IMR-90 (cell line): ENCODE measurements around the gene STPG1. TPM values are rescaled to one million over a fixed set of nuclear protein-coding genes. Genes with fewer than 3 reads are reported as not detected.

ENCODE experiments used
- ATAC-seq: fragments of 200-7000 bp; cut with Tn5 transposase; 2 replicates; pipeline ENCODE4 v1.9.1; 2020; ENCODE audit warnings: low read depth, mild to moderate bottlenecking, moderate library complexity
- BruUV-seq: library from RNA; stranded (reverse); fragments of 400-500 nt; replicated peaks from 2 replicates; lab custom pipeline; 2021; lab: Mats Ljungman, UMichigan
- CTCF ChIA-PET: fragments of 300-600 bp; formaldehyde crosslinking; extraction: SDS; loops from one replicate; lab custom pipeline; 2021; ENCODE audit warnings: antibody characterized with exemption; lab: Yijun Ruan, JAX
- POLR2A ChIA-PET: fragments of 300-600 bp; sonication (Branson Sonifier 250); formaldehyde crosslinking; loops from one replicate; lab custom pipeline; 2022; ENCODE audit warnings: antibody characterized with exemption; ENCODE audit not compliant: unreplicated experiment; lab: Charles Lee
- DNase-seq: peaks from one replicate; pipeline ENCODE4 v3.0.0; 2013
- H2AFZ ChIP-seq: replicated peaks from 2 replicates; pipeline ENCODE3; 2013; ENCODE audit warnings: low read length, mild to moderate bottlenecking; ENCODE audit not compliant: poor library complexity
- H2AK5ac ChIP-seq: 2 replicates; pipeline ENCODE4 v1.6.1; 2013; ENCODE audit warnings: low read depth, low read length, inconsistent platforms
- H2AK9ac ChIP-seq: replicated peaks from 2 replicates; pipeline ENCODE3; 2013; ENCODE audit warnings: mild to moderate bottlenecking, low read depth, low read length, moderate library complexity; ENCODE audit not compliant: poor library complexity
- H2BK120ac ChIP-seq: 2 replicates; pipeline ENCODE4 v1.6.1; 2013; ENCODE audit warnings: low read depth, low read length, inconsistent platforms
- H2BK15ac ChIP-seq: 3 replicates; pipeline ENCODE4 v1.6.1; 2013; ENCODE audit warnings: low read depth, low read length, inconsistent platforms
- H2BK20ac ChIP-seq: 2 replicates; pipeline ENCODE4 v1.6.1; 2013; ENCODE audit warnings: low read depth, mild to moderate bottlenecking, inconsistent platforms, low read length, moderate library complexity
- H2BK5ac ChIP-seq: 2 replicates; pipeline ENCODE4 v1.6.1; 2013; ENCODE audit warnings: mild to moderate bottlenecking, low read depth, low read length, inconsistent platforms; ENCODE audit not compliant: poor library complexity, severe bottlenecking
- H3K14ac ChIP-seq: replicated peaks from 2 replicates; pipeline ENCODE4 v1.6.1; 2013; ENCODE audit warnings: low read depth, low read length, inconsistent platforms
- H3K18ac ChIP-seq: 2 replicates; pipeline ENCODE4 v1.6.1; 2013; ENCODE audit warnings: low read depth, low read length, control low read depth
- H3K23ac ChIP-seq: 2 replicates; pipeline ENCODE4 v1.6.1; 2013; ENCODE audit warnings: low read depth, low read length, inconsistent platforms
- H3K27ac ChIP-seq: 2 replicates; pipeline ENCODE4 v1.5.1; 2013; ENCODE audit warnings: mild to moderate bottlenecking, control low read depth, low read length; ENCODE audit not compliant: insufficient read depth
- H3K27me3 ChIP-seq: 2 replicates; pipeline ENCODE4 v1.6.1; 2013; ENCODE audit warnings: low read length; ENCODE audit not compliant: control insufficient read depth, insufficient read depth
- H3K36me3 ChIP-seq: 2 replicates; pipeline ENCODE4 v1.6.1; 2013; ENCODE audit warnings: low read length, mixed read lengths; ENCODE audit not compliant: control insufficient read depth, insufficient read depth
- H3K4ac ChIP-seq: 2 replicates; pipeline ENCODE4 v1.6.1; 2013; ENCODE audit warnings: low read depth, low read length, inconsistent platforms
- H3K4me1 ChIP-seq: 2 replicates; pipeline ENCODE4 v1.6.1; 2013; ENCODE audit warnings: low read length, mixed read lengths; ENCODE audit not compliant: control insufficient read depth, insufficient read depth
- H3K4me2 ChIP-seq: 2 replicates; pipeline ENCODE4 v1.6.1; 2013; ENCODE audit warnings: low read depth, mild to moderate bottlenecking, control low read depth, low read length, moderate library complexity
- H3K4me3 ChIP-seq: 2 replicates; pipeline ENCODE4 v1.5.1; 2013; ENCODE audit warnings: low read depth, mild to moderate bottlenecking, control low read depth, low read length, moderate library complexity; ENCODE audit not compliant: insufficient read depth
- H3K56ac ChIP-seq: 2 replicates; pipeline ENCODE4 v1.6.1; 2013; ENCODE audit warnings: low read length, inconsistent platforms; ENCODE audit not compliant: insufficient read depth; ENCODE audit errors: extremely low read depth
- H3K79me1 ChIP-seq, 2 experiments: 2 replicates each; pipeline ENCODE4 v1.6.1; 2013; ENCODE audit warnings: low read length in 2 of 2, inconsistent platforms in 1 of 2, low read depth in 1 of 2
- H3K9ac ChIP-seq: 2 replicates; pipeline ENCODE4 v1.6.1; 2013; ENCODE audit warnings: low read depth, low read length, control low read depth
- H3K9me1 ChIP-seq: 2 replicates; pipeline ENCODE4 v1.6.1; 2013; ENCODE audit warnings: low read length, inconsistent platforms; ENCODE audit not compliant: insufficient read depth
- H3K9me3 ChIP-seq: 2 replicates; pipeline ENCODE4 v1.6.1; 2013; ENCODE audit warnings: low read length; ENCODE audit not compliant: control insufficient read depth, insufficient read depth
- H4K20me1 ChIP-seq: 2 replicates; pipeline ENCODE4 v1.6.1; 2013; ENCODE audit warnings: low read length, inconsistent platforms; ENCODE audit not compliant: insufficient read depth
- H4K5ac ChIP-seq: 2 replicates; pipeline ENCODE4 v1.6.1; 2013; ENCODE audit warnings: mild to moderate bottlenecking, low read depth, low read length, control low read depth
- H4K8ac ChIP-seq, 2 experiments: 2 replicates each; pipeline ENCODE4 v1.6.1; 2013; ENCODE audit warnings: low read depth in 2 of 2, low read length in 2 of 2, control low read depth in 1 of 2, inconsistent platforms in 1 of 2
- H4K91ac ChIP-seq: 2 replicates; pipeline ENCODE4 v1.6.1; 2013; ENCODE audit warnings: low read depth, low read length, inconsistent platforms; ENCODE audit not compliant: insufficient read depth
- CEBPB ChIP-seq: IDR thresholded peaks from 2 replicates; pipeline ENCODE4 v1.6.1; 2012; ENCODE audit warnings: low read depth, low read length, improper control_type of control experiment
- CHD1 ChIP-seq: IDR thresholded peaks from 2 replicates; pipeline ENCODE4 v1.6.1; 2012; ENCODE audit warnings: low read depth, low read length, improper control_type of control experiment
- CTCF ChIP-seq: conservative IDR thresholded peaks from 2 replicates; pipeline ENCODE4 v1.5.1; 2012; ENCODE audit warnings: mild to moderate bottlenecking, low read depth, low read length, improper control_type of control experiment
- ELK1 ChIP-seq: fragments of 150-350 bp; IDR thresholded peaks from 2 replicates; pipeline ENCODE4 v1.6.1; 2016; ENCODE audit warnings: low read depth, mild to moderate bottlenecking, low read length, moderate library complexity, borderline replicate concordance
- FOS ChIP-seq: fragments of 150-350 bp; IDR thresholded peaks from 2 replicates; pipeline ENCODE4 v1.6.1; 2016; ENCODE audit warnings: low read depth, low read length
- MAFK ChIP-seq: IDR thresholded peaks from 2 replicates; pipeline ENCODE4 v1.6.1; 2012; ENCODE audit warnings: low read depth, low read length, improper control_type of control experiment
- MAZ ChIP-seq: IDR thresholded peaks from 2 replicates; pipeline ENCODE4 v1.6.1; 2012; ENCODE audit warnings: low read depth, mild to moderate bottlenecking, low read length, improper control_type of control experiment, moderate library complexity, borderline replicate concordance
- MXI1 ChIP-seq: IDR thresholded peaks from 2 replicates; pipeline ENCODE4 v1.6.1; 2012; ENCODE audit warnings: low read depth, mild to moderate bottlenecking, low read length, moderate library complexity, borderline replicate concordance
- NFE2L2 ChIP-seq: fragments of 150-350 bp; IDR thresholded peaks from 2 replicates; pipeline ENCODE4 v1.6.1; 2016; ENCODE audit warnings: low read depth, mild to moderate bottlenecking, low read length
- POLR2A ChIP-seq: IDR thresholded peaks from 2 replicates; pipeline ENCODE4 v1.6.1; 2012; ENCODE audit warnings: mild to moderate bottlenecking, low read depth, low read length
- RAD21 ChIP-seq: IDR thresholded peaks from 2 replicates; pipeline ENCODE4 v1.6.1; 2012; ENCODE audit warnings: low read length, improper control_type of control experiment
- RCOR1 ChIP-seq: IDR thresholded peaks from 2 replicates; pipeline ENCODE4 v1.6.1; 2012; ENCODE audit warnings: mild to moderate bottlenecking, low read length, improper control_type of control experiment; ENCODE audit not compliant: insufficient replicate concordance
- RFX5 ChIP-seq: IDR thresholded peaks from 2 replicates; pipeline ENCODE4 v1.8.0; 2012; ENCODE audit warnings: low read depth, mild to moderate bottlenecking, low read length, moderate library complexity
- SMC3 ChIP-seq: fragments of 150-350 bp; IDR thresholded peaks from 2 replicates; pipeline ENCODE4 v1.6.1; 2016; ENCODE audit warnings: low read depth, mild to moderate bottlenecking, antibody characterized with exemption, low read length, moderate library complexity
- USF2 ChIP-seq: fragments of 150-350 bp; IDR thresholded peaks from 2 replicates; pipeline ENCODE4 v1.6.1; 2017; ENCODE audit warnings: mild to moderate bottlenecking, antibody characterized with exemption, low read length, low read depth
- WGBS, 2 experiments: methylation state at CpG; one replicate each; pipeline versions ENCODE4 v1.1.5 to v1.1.7; 2013; ENCODE audit warnings: missing lambda C conversion rate in 2 of 2; ENCODE audit not compliant: insufficient read length in 1 of 2; ENCODE audit errors: extremely low coverage in 2 of 2; 5-methylcytosine and 5-hydroxymethylcytosine counted together
- dilution Hi-C: fragments of 300-500 bp; cut with HindIII; formaldehyde crosslinking; loops from one replicate; pipeline ENCODE4 v1.14.3; 2018; ENCODE audit warnings: low sequenced_read_pairs; ENCODE audit not compliant: unreplicated experiment
- in situ Hi-C: fragments of 300-500 bp; cut with MboI; formaldehyde crosslinking; loops from 3 replicates; pipeline ENCODE4 v1.14.3; 2019; ENCODE audit warnings: low sequenced_read_pairs, inconsistent platforms, mixed read lengths
- intact Hi-C: fragments of 100-400 bp; cut with micrococcal nuclease; formaldehyde crosslinking; loops from 2 replicates; pipeline ENCODE4 v1.10.0; 2022
- polyA plus RNA-seq, 3 experiments: library from polyadenylated mRNA; depleted of rRNA; stranded (reverse); fragments of >200 nt; gene quantifications; 2 replicates each; pipeline ENCODE4 v1.2.3, GENCODE V29; 2012; ENCODE audit warnings: low replicate concordance in 1 of 3
- total RNA-seq: library from RNA; depleted of rRNA; stranded (reverse); fragments of >200 nt; gene quantifications from 2 replicates; pipeline ENCODE4 v1.2.3, GENCODE V29; 2012

STPG1 gene
- total and polyA plus RNA-seq, 2 of the 4 experiments (the other 2 are of a cell fraction): 3.0 to 6.5 TPM

GRCh38 chr1:24347159-24347934 lies 66.2 kb downstream of the STPG1 start:
- H3K4me2 ChIP-seq: no peak overlapping the region
- no peak overlapping the region for H3K4me3 ChIP-seq
- 62% methylated on average over 3 of the region's 19 CpGs; no CpG with 5 or more reads in 1 of the 2 experiments for WGBS, 2 experiments
- no peak overlapping the region for H2AK9ac ChIP-seq
- H3K9me1 ChIP-seq: peaks cover 6% of the 10 kb centered on the region; the same call in 1 of the 2 replicates
- BruUV-seq: no TSS peak
- H2BK15ac ChIP-seq: no peak overlapping the region
- no peak overlapping the region for H2AFZ ChIP-seq
- POLR2A ChIA-PET: no interaction called here
- no peak overlapping the region for H3K23ac ChIP-seq
- no peak overlapping the region for H3K9ac ChIP-seq
- H3K4me1 ChIP-seq: peaks cover 7% of the 10 kb centered on the region
- no peak for DNase-seq
- H3K4ac ChIP-seq: no peak overlapping the region
- H4K20me1 ChIP-seq: 0 out of 2 replicates have a peak, but pooled peaks cover 5% of the 10 kb centered on the region
- in situ Hi-C loops: no loop called here
- H2AK5ac ChIP-seq: no peak overlapping the region
- no peak overlapping the region for H2BK5ac ChIP-seq
- intact Hi-C loops: no loop called here
- no peak overlapping the region for H4K91ac ChIP-seq
- H3K56ac ChIP-seq: no peak overlapping the region
- ATAC-seq: no peak
- H3K27ac ChIP-seq: no peak overlapping the region
- dilution Hi-C loops: no loop called here
- no peaks in the 10 kb centered on the region for H3K36me3 ChIP-seq
- H3K27me3 ChIP-seq: peaks cover 21% of the 10 kb centered on the region
- no peak overlapping the region for H2BK120ac ChIP-seq
- H4K5ac ChIP-seq: no peak overlapping the region
- no peak overlapping the region for H3K18ac ChIP-seq
- no peak overlapping the region for H4K8ac ChIP-seq
- H3K9me3 ChIP-seq: no peaks in the 10 kb centered on the region
- no peaks in the 10 kb centered on the region for H3K79me1 ChIP-seq
- CTCF ChIA-PET: no interaction called here
- no peak overlapping the region for H3K14ac ChIP-seq
- H2BK20ac ChIP-seq: no peak overlapping the region
- TF ChIP-seq CHD1 (no peak), NFE2L2 (no peak), ELK1 (no peak), USF2 (no peak), RAD21 (no peak), CEBPB (no peak), FOS (no peak), SMC3 (no peak), POLR2A (no peak), CTCF (no peak), RFX5 (no peak), RCOR1 (no peak), MAFK (no peak), MAZ (no peak), MXI1 (no peak)
